ENCODE measurements around the gene MT2A.

DNA sequence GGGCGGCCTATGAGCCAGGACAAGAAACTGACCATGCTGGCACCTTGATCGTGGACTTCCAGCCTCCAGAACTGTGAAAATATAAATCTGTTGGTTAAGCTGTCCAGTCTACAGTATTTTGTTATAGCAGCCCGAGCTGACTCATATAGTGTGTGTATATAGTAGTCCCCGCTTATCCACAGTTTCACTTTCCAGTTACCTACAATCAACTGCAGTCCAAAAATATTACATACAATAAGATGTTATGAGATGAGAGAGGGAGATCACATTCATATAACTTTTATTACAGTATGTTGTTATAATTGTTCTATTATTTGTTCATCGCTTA is 14.1 kb upstream of the MT2A start:
- TF ChIP-seq, protein P1, sequence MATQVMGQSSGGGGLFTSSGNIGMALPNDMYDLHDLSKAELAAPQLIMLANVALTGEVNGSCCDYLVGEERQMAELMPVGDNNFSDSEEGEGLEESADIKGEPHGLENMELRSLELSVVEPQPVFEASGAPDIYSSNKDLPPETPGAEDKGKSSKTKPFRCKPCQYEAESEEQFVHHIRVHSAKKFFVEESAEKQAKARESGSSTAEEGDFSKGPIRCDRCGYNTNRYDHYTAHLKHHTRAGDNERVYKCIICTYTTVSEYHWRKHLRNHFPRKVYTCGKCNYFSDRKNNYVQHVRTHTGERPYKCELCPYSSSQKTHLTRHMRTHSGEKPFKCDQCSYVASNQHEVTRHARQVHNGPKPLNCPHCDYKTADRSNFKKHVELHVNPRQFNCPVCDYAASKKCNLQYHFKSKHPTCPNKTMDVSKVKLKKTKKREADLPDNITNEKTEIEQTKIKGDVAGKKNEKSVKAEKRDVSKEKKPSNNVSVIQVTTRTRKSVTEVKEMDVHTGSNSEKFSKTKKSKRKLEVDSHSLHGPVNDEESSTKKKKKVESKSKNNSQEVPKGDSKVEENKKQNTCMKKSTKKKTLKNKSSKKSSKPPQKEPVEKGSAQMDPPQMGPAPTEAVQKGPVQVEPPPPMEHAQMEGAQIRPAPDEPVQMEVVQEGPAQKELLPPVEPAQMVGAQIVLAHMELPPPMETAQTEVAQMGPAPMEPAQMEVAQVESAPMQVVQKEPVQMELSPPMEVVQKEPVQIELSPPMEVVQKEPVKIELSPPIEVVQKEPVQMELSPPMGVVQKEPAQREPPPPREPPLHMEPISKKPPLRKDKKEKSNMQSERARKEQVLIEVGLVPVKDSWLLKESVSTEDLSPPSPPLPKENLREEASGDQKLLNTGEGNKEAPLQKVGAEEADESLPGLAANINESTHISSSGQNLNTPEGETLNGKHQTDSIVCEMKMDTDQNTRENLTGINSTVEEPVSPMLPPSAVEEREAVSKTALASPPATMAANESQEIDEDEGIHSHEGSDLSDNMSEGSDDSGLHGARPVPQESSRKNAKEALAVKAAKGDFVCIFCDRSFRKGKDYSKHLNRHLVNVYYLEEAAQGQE (IDR thresholded peaks at IDR 0.05; ENCODE audit: low read depth, low read length) = no peak
- TF ChIP-seq POLR2A (IDR thresholded peaks at IDR 0.05; ENCODE audit: low read depth, low read length) (no peak), CTCF (IDR thresholded peaks at IDR 0.05 in 2 of 3, conservative IDR thresholded peaks at IDR 0.05 in 1 of 3; ENCODE audit: control insufficient read depth in 2 of 3, extremely low read depth in 1 of 3, insufficient read depth in 1 of 3, low read depth in 3 of 3, low read length in 3 of 3) (no peak), RB1 (IDR thresholded peaks at IDR 0.05; ENCODE audit: borderline replicate concordance) (no peak), TAF1 (IDR thresholded peaks at IDR 0.05; ENCODE audit: borderline replicate concordance, low read depth, low read length) (no peak), BCLAF1 (IDR thresholded peaks at IDR 0.05) (no peak), POLR2AphosphoS2 (IDR thresholded peaks at IDR 0.05; ENCODE audit: low read depth, low read length) (no peak)

All from GM12878 (cell line).